Pancreas (tissue), 10 donors: ENCODE data around the gene NPAS2. TPM values are rescaled to one million over a fixed set of nuclear protein-coding genes. Genes with fewer than 3 reads are reported as not detected.
A peak's percentile ranks its signal among the peaks of the same experiment; 100 is the strongest.

Experiments used
- ATAC-seq, 4 donors: fragments of 200-7000 bp; cut with Tn5 transposase; one replicate each; pipeline versions ENCODE4 v1.8.0 to v1.9.1; 2020; ENCODE audit warnings: mild to moderate bottlenecking in 4 of 4, moderate library complexity in 4 of 4
- DNase-seq, 6 donors: peaks; one replicate each; pipeline ENCODE4 v3.0.0-alpha.2; 2020
- FAIRE-seq: peaks from 2 replicates; lab custom pipeline; 2012; peaks lifted over from hg19 to GRCh38; lab: Jason Lieb, UNC
- H3K27ac ChIP-seq, 4 donors: fragments of 200-600 bp; sonication (generic); 1 replicate in 3 of 4; 2 replicates in 1 of 4; pipeline versions ENCODE4 v1.5.0 to v1.8.0; 2020
- H3K27me3 ChIP-seq, 4 donors: fragments of 200-600 bp; one replicate each; pipeline ENCODE4 v1.8.0; 2021
- H3K36me3 ChIP-seq, 3 donors: fragments of 200-600 bp; sonication (generic) in 1 of 3; one replicate each; pipeline versions ENCODE4 v1.5.0 to v1.8.0; 2020 to 2021
- H3K4me1 ChIP-seq, 3 donors: fragments of 200-600 bp; one replicate each; pipeline ENCODE4 v1.8.0; 2021
- H3K4me3 ChIP-seq, 4 donors: fragments of 200-600 bp; sonication (generic) in 2 of 4; one replicate each; pipeline versions ENCODE4 v1.5.0 to v1.8.0; 2020 to 2021
- H3K9me3 ChIP-seq, 4 donors: fragments of 200-600 bp; one replicate each; pipeline ENCODE4 v1.8.0; 2021
- WGBS, 2 donors: extraction: QIAGEN DNeasy Blood & Tissue Kit; methylation state at CpG; one replicate each; pipeline ENCODE4 v1.1.7; 2013; 5-methylcytosine and 5-hydroxymethylcytosine counted together
- intact Hi-C, 3 donors: fragments of 100-400 bp; cut with DNase I; formaldehyde crosslinking; loops; one replicate each; pipeline versions ENCODE4 v1.11.1 to v1.14.2; 2022
- polyA plus RNA-seq, 2 donors: library from polyadenylated mRNA; stranded (reverse); fragments of 200-250 nt; gene quantifications; one replicate each; pipeline ENCODE4 v1.2.3, GENCODE V29; 2013
- total RNA-seq, 6 donors: library from RNA; stranded (reverse); fragmentation: NEBNext Ultra II Directional in 4 of 6; extraction: Animal tissue kit (Norgen Biotek cat#: 25700) in 4 of 6; gene quantifications; one replicate each; pipeline versions ENCODE4 v1.2.1 to v1.2.4, GENCODE V29; 2021 to 2023
- TF ChIP-seq, protein P1 (sequence below), 4 donors: fragments of 200-600 bp; sonication (generic) in 3 of 4; IDR thresholded peaks; one replicate each; pipeline versions ENCODE4 v1.5.0 to v1.8.0; 2021; ENCODE audit warnings: antibody characterized with exemption in 4 of 4
- donor health status: healthy with polysubstance abuse.
- donor health status: DM: no; HTN: no; CAD: no; lungs with moderate emphysema.
- donor health status: DM: no; HTN: no; CAD: no.
- donor health status: control.
- donor health status: control.
- donor health status: Bipolar disorder and iron deficiency.
- donor health status: DM: yes; HTN: yes; CAD: no.
- donor health status: DM: no; HTN: no; CAD: no.
- donor health status: DM: no; HTN: no; CAD: no.
- donor health status: DM: yes; HTN: yes; CAD: no.

The NPAS2 gene
- total and polyA plus RNA-seq, 8 donors = 20.6 to 46.3 (median 32.7) TPM

DNA sequence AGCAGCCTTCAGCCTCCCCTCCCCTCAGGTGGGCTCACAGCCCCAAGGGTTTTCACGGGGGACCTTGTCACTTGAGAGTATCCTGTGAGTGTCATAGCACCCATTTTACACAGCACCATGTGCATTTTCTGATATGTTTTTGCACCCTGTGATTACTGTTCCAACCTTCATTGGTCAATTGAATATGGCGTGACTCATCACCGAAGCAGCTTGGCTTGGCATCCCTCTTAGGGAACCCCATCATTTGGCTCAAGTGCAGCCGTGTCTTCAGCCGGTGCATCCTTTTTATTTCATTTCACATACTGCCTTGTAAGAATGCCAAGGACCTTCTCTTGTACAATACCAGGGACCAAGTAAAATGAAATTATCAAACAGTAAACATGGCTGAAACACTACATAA lies 57.6 kb downstream of the NPAS2 start:
- peak overlapping the region in 3 of 4 donors; percentile 34 to 70 (median 62) for H3K27ac ChIP-seq
- H3K4me1 ChIP-seq = peaks cover 18 to 40% (median 37%) of the 10 kb centered on the region in 3 donors

DNA sequence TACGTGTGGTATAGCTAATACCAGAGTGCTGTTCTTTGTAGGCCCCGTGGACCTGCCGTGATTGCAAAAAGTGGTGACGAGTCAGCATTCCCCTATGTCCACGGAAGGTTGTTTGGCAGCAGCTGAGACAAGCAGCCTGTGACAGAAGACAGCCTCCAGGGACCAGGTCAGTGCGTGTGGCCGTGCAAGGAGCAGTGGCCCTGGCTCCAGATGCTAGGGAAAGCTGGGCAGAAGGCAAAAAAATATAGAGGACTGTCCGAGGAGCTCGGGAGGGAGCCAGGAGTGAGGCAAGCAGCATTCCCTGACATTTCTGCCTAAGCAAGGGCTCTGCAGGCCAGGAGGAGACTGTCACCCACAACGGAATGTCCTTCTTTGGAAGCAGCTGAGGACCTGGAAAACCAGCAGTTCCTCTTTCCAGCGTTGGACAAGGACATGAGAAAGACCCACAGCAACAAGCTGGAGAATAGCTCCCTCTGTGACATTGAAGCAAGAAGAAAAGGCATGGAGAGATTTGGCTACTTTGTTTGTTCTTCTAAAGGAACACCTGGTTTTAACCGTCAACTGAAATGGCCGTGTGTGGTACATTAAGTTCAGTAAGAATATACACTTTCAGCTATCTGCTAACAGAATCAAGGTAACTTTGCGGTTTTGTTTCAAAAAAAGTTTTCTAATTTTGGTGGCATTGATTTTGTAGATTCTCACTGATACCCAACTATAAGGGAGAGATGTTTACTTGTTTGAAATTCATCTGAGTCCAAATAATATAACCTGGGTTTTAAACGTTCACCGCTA lies 58.3 kb downstream of the NPAS2 start:
- FAIRE-seq = no peak
- Histone ChIP-seq H3K9me3 (no peaks in the 10 kb centered on the region), H3K27me3 (no peaks in the 10 kb centered on the region), H3K4me1 (peaks cover 23 to 47% (median 43%) of the 10 kb centered on the region in 3 donors), H3K27ac (peak overlapping the region in 3 of 4 donors; percentile 34 to 70 (median 62)), H3K36me3 (no peaks in the 10 kb centered on the region), H3K4me3 (no peak overlapping the region)
- TF ChIP-seq, protein P1, sequence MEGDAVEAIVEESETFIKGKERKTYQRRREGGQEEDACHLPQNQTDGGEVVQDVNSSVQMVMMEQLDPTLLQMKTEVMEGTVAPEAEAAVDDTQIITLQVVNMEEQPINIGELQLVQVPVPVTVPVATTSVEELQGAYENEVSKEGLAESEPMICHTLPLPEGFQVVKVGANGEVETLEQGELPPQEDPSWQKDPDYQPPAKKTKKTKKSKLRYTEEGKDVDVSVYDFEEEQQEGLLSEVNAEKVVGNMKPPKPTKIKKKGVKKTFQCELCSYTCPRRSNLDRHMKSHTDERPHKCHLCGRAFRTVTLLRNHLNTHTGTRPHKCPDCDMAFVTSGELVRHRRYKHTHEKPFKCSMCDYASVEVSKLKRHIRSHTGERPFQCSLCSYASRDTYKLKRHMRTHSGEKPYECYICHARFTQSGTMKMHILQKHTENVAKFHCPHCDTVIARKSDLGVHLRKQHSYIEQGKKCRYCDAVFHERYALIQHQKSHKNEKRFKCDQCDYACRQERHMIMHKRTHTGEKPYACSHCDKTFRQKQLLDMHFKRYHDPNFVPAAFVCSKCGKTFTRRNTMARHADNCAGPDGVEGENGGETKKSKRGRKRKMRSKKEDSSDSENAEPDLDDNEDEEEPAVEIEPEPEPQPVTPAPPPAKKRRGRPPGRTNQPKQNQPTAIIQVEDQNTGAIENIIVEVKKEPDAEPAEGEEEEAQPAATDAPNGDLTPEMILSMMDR (IDR thresholded peaks at IDR 0.05) = no peak
- intact Hi-C loops = no loop called here
- WGBS, 2 donors = 28 to 30% methylated on average over 16 of the region's 16 CpGs
- no peak for DNase-seq
- ATAC-seq = peak; percentile 23 to 47 (median 41)

More for the DNA sequence above, 57.6 kb downstream of the NPAS2 start:
- DNase-seq (no peak), FAIRE-seq (no peak), ATAC-seq (no peak)
- WGBS, 2 donors = 65 to 66% methylated on average over 5 of the region's 5 CpGs
- Histone ChIP-seq H3K9me3 (no peaks in the 10 kb centered on the region), H3K4me3 (no peak overlapping the region), H3K36me3 (no peaks in the 10 kb centered on the region), H3K27me3 (no peaks in the 10 kb centered on the region)
- intact Hi-C loops = no loop called here
- TF ChIP-seq, protein P1 (IDR thresholded peaks at IDR 0.05) = no peak

DNA sequence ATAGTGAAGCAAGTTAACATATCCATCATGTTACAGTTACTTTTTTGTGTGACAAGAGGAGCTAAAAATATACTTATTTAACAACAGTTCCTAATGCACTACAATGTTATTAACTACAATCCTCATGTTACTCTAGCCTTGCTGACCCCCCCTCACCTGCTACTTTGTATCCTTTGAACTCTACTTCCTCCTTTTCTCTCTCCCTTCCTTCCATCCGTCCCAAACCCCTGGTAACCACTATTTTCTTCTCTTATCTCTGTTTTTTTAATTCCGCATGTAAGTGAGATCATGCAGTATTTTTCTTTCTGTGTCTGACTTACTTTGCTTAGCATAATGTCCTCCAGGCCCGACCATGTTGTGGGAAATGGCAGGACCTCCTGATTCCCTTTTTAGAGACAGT lies 59.4 kb downstream of the NPAS2 start:
- FAIRE-seq (no peak), ATAC-seq (no peak), DNase-seq (no peak)
- Histone ChIP-seq H3K4me3 (no peak overlapping the region), H3K36me3 (no peaks in the 10 kb centered on the region), H3K9me3 (no peaks in the 10 kb centered on the region), H3K27me3 (no peaks in the 10 kb centered on the region), H3K27ac (no peak overlapping the region), H3K4me1 (peaks cover 34 to 58% (median 54%) of the 10 kb centered on the region in 3 donors)
- WGBS, 2 donors = 51 to 53% methylated on average over 3 of the region's 3 CpGs
- intact Hi-C loops = no loop called here
- TF ChIP-seq, protein P1 (IDR thresholded peaks at IDR 0.05) = no peak

DNA sequence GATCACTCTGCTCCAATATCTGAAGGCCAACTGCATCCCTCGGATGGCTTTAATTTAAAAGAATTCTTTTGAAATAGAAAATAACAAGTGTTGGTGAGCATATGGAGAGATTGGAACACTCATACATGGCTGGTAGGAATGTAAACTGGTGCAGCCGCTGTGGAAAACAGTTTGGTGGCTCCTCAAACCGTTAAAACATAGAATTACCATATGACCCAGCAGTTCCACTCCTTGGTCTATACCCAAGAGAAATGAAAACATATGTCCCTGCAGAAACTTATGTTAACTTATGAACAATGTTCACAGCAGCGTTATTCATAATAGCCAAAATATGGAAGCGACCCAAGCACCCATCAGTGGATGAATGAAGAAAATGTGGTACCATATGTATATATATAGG lies 60.1 kb downstream of the NPAS2 start:
- FAIRE-seq (no peak), ATAC-seq (no peak), DNase-seq (no peak)
- Histone ChIP-seq H3K36me3 (no peaks in the 10 kb centered on the region), H3K4me1 (peaks cover 35 to 60% (median 54%) of the 10 kb centered on the region in 3 donors), H3K27me3 (no peaks in the 10 kb centered on the region), H3K4me3 (no peak overlapping the region), H3K9me3 (no peaks in the 10 kb centered on the region), H3K27ac (no peak overlapping the region)
- TF ChIP-seq, protein P1 (IDR thresholded peaks at IDR 0.05) = no peak
- WGBS, 2 donors = 94 to 95% methylated on average over 5 of the region's 5 CpGs
- intact Hi-C loops = no loop called here

DNA sequence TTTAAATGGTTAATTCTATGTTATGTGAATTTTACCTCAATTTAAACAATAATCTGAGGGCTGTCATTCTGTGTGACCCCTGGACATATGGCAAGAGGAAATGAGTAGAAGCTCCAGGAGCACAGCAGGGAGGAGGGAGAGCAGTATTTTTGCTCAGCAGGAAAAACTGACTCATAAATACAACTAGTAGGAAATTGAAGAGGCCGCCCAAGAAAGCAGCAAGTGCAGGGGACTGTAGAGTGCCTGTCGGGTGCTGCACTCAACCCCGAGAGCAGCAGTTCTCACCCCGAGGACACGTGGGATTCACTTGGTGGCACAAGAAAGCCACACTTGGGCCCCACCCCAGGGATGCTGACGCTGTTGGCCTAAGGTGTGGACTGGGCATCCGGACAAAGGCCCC lies 60.8 kb downstream of the NPAS2 start:
- intact Hi-C loops = no loop called here
- TF ChIP-seq, protein P1 (IDR thresholded peaks at IDR 0.05) = no peak
- no peak overlapping the region for H3K4me3 ChIP-seq
- H3K36me3 ChIP-seq = no peaks in the 10 kb centered on the region
- H3K27me3 ChIP-seq = no peaks in the 10 kb centered on the region
- 91 to 94% methylated on average over 7 of the region's 7 CpGs for WGBS, 2 donors
- H3K4me1 ChIP-seq = peaks cover 39 to 64% (median 56%) of the 10 kb centered on the region in 3 donors
- no peak overlapping the region for H3K27ac ChIP-seq
- no peak for FAIRE-seq
- no peak for ATAC-seq
- no peaks in the 10 kb centered on the region for H3K9me3 ChIP-seq
- no peak for DNase-seq
